Mammary epithelial cell (primary cell): ENCODE results near the gene MRPL47.

Source experiments
- EZH2 ChIP-seq: IDR thresholded peaks from 2 replicates; pipeline ENCODE4 v1.6.1; 2012; ENCODE audit warnings: low read length, inconsistent platforms, borderline replicate concordance
- TF ChIP-seq, protein P1 (sequence below), 2 donors: IDR thresholded peaks in 1 of 2; conservative IDR thresholded peaks in 1 of 2; 2 replicates each; pipeline ENCODE4 v1.5.1; 2011 to 2012; ENCODE audit warnings: inconsistent platforms in 2 of 2, low read length in 2 of 2, mild to moderate bottlenecking in 2 of 2, control low read depth in 1 of 2, low read depth in 1 of 2; ENCODE audit not compliant: insufficient read depth in 1 of 2; ENCODE audit errors: extremely low read depth in 1 of 2

DNA sequence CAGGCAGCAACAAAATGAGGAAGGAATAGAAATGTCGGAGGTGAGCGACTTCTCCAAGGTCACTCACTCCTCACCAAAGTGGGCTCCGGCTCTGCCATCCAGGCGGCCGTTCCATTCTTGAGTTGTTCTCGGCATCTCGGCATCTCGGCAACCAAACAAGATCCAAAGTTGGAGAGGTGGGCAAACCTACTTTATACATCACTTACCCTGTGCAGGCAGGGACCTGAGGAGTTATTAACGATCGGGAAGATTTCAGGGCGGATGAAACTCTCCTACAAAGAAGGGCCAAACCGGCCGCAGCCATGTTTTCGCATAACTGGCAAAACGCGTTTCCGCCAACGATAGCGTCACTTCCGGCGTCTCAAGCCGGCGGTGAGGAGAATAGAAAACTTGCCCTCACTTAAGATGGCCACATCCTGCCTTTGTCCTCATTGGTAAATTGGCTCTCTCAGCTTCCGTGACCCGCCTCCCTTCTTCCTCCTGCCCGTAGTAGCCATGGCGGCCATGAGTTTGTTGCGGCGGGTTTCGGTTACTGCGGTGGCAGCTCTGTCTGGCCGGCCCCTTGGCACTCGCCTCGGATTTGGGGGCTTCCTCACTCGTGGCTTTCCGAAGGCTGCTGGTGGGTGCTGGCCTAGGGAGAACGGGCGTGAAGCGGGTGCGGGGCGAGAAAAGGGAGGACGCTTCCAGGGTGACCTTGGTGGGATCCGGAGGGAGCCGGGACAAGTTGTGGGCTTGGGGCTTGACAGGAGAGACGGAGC is at the start of gene MRPL47, which contains the start of gene NDUFB5:
- TF ChIP-seq, protein P1, sequence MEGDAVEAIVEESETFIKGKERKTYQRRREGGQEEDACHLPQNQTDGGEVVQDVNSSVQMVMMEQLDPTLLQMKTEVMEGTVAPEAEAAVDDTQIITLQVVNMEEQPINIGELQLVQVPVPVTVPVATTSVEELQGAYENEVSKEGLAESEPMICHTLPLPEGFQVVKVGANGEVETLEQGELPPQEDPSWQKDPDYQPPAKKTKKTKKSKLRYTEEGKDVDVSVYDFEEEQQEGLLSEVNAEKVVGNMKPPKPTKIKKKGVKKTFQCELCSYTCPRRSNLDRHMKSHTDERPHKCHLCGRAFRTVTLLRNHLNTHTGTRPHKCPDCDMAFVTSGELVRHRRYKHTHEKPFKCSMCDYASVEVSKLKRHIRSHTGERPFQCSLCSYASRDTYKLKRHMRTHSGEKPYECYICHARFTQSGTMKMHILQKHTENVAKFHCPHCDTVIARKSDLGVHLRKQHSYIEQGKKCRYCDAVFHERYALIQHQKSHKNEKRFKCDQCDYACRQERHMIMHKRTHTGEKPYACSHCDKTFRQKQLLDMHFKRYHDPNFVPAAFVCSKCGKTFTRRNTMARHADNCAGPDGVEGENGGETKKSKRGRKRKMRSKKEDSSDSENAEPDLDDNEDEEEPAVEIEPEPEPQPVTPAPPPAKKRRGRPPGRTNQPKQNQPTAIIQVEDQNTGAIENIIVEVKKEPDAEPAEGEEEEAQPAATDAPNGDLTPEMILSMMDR (conservative IDR thresholded peaks at IDR 0.05 in 1 of 2, IDR thresholded peaks at IDR 0.05 in 1 of 2; ENCODE audit: extremely low read depth in 1 of 2, insufficient read depth in 1 of 2, low read depth in 1 of 2, low read length in 2 of 2), result no peak
- TF ChIP-seq EZH2, result no peak
